ENCODE results near the gene ROBO1. TPM values are rescaled to one million over a fixed set of nuclear protein-coding genes. Genes with fewer than 3 reads are reported as not detected.

The ROBO1 gene
- total RNA-seq: 7.1 TPM
- long read RNA-seq, partial matches to known transcripts: 1 of 2 reads
- long read RNA-seq, other reads (novel, unspliced or antisense): 1 of 2 reads

- intact Hi-C loops (cut with micrococcal nuclease): no loop called here
- H3K4me3 ChIP-seq: peak within 1 kb of the TSS; percentile 42
These were observed at the start of gene ROBO1 for GRCh38 chr3:79767905-79768267. TSS of gene ROBO1 (minus strand) at chr3:79767998.

DNA sequence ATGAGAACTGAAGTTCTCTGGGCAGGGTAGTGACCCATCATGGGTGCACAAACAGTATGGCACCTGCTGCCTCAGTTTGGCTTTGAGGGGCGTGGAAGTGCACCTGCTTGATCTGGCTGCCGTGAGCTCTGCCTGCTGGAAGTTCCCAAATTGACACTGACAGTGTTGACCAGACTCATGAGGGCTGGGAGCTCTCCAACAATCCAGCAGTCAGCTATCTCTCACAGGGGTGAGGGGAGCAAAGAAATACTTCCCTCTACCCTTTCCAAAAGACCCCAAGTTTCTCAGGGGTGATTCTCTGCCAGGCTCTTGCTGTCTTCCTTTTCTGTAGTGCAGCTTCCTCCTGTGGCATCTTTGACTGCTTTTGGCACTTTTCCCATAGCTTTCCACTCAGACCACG lies 49.4 kb upstream of the ROBO1 start:
- intact Hi-C loops (cut with micrococcal nuclease): no loop called here
- DNase-seq: no peak
- TF ChIP-seq, protein P1, sequence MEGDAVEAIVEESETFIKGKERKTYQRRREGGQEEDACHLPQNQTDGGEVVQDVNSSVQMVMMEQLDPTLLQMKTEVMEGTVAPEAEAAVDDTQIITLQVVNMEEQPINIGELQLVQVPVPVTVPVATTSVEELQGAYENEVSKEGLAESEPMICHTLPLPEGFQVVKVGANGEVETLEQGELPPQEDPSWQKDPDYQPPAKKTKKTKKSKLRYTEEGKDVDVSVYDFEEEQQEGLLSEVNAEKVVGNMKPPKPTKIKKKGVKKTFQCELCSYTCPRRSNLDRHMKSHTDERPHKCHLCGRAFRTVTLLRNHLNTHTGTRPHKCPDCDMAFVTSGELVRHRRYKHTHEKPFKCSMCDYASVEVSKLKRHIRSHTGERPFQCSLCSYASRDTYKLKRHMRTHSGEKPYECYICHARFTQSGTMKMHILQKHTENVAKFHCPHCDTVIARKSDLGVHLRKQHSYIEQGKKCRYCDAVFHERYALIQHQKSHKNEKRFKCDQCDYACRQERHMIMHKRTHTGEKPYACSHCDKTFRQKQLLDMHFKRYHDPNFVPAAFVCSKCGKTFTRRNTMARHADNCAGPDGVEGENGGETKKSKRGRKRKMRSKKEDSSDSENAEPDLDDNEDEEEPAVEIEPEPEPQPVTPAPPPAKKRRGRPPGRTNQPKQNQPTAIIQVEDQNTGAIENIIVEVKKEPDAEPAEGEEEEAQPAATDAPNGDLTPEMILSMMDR (IDR thresholded peaks at IDR 0.05; ENCODE audit: borderline replicate concordance): no peak

More at GRCh38 chr3:79767905-79768267, at the start of gene ROBO1:
- Histone ChIP-seq H3K36me3 (no peaks in the 10 kb centered on the region), H3K27ac (replicated peaks) (no peak within 1 kb of the TSS), H3K27me3 (ENCODE audit: low read depth) (peaks cover 66% of the 10 kb centered on the region), H3K4me1 (peaks cover 15% of the 10 kb centered on the region), H3K9me3 (replicated peaks) (no peaks in the 10 kb centered on the region)
- TF ChIP-seq, protein P1 (IDR thresholded peaks at IDR 0.05; ENCODE audit: borderline replicate concordance): no peak
- no peak for DNase-seq

GRCh38 chr3:79815478-79815877 lies 47.7 kb upstream of the ROBO1 start:
- H3K27ac ChIP-seq (replicated peaks): no peak overlapping the region
- H3K9me3 ChIP-seq (replicated peaks): peaks cover 38% of the 10 kb centered on the region
- no peaks in the 10 kb centered on the region for H3K27me3 ChIP-seq (ENCODE audit: low read depth)
- H3K36me3 ChIP-seq: no peaks in the 10 kb centered on the region
- TF ChIP-seq, protein P1 (IDR thresholded peaks at IDR 0.05; ENCODE audit: borderline replicate concordance): no peak
- H3K4me3 ChIP-seq: no peak overlapping the region
- H3K4me1 ChIP-seq: no peaks in the 10 kb centered on the region
- intact Hi-C loops (cut with micrococcal nuclease): no loop called here
- no peak for DNase-seq

More for the DNA sequence above, 49.4 kb upstream of the ROBO1 start:
- Histone ChIP-seq H3K27ac (replicated peaks) (no peak overlapping the region), H3K27me3 (ENCODE audit: low read depth) (no peaks in the 10 kb centered on the region), H3K4me1 (no peaks in the 10 kb centered on the region), H3K36me3 (no peaks in the 10 kb centered on the region), H3K9me3 (replicated peaks) (peaks cover 38% of the 10 kb centered on the region), H3K4me3 (no peak overlapping the region)

GRCh38 chr3:79810581-79810980 lies 42.8 kb upstream of the ROBO1 start:
- DNase-seq: no peak
- intact Hi-C loops (cut with micrococcal nuclease): no loop called here

GRCh38 chr3:79810092-79810491 lies 42.3 kb upstream of the ROBO1 start:
- no peak overlapping the region for H3K27ac ChIP-seq (replicated peaks)
- TF ChIP-seq, protein P1 (IDR thresholded peaks at IDR 0.05; ENCODE audit: borderline replicate concordance): no peak

More at GRCh38 chr3:79810581-79810980, 42.8 kb upstream of the ROBO1 start:
- H3K4me1 ChIP-seq: no peaks in the 10 kb centered on the region
- TF ChIP-seq, protein P1 (IDR thresholded peaks at IDR 0.05; ENCODE audit: borderline replicate concordance): no peak
- no peak overlapping the region for H3K27ac ChIP-seq (replicated peaks)
- no peaks in the 10 kb centered on the region for H3K36me3 ChIP-seq
- H3K4me3 ChIP-seq: no peak overlapping the region
- peaks cover 13% of the 10 kb centered on the region for H3K9me3 ChIP-seq (replicated peaks)
- no peaks in the 10 kb centered on the region for H3K27me3 ChIP-seq (ENCODE audit: low read depth)

More at GRCh38 chr3:79810092-79810491, 42.3 kb upstream of the ROBO1 start:
- H3K4me3 ChIP-seq: no peak overlapping the region
- H3K9me3 ChIP-seq (replicated peaks): peaks cover 8% of the 10 kb centered on the region
- intact Hi-C loops (cut with micrococcal nuclease): no loop called here
- no peaks in the 10 kb centered on the region for H3K27me3 ChIP-seq (ENCODE audit: low read depth)
- H3K4me1 ChIP-seq: no peaks in the 10 kb centered on the region
- no peaks in the 10 kb centered on the region for H3K36me3 ChIP-seq
- no peak for DNase-seq

Measured in left ventricle myocardium inferior (tissue), 1 donor.